Vagina (tissue), 2 donors: Measurements from ENCODE around the gene GLCE. TPM values are rescaled to one million over a fixed set of nuclear protein-coding genes. Genes with fewer than 3 reads are reported as not detected.

ENCODE experiments used
- DNase-seq, 2 donors: peaks; one replicate each; pipeline ENCODE4 v3.0.0-alpha.2; 2017; ENCODE audit errors: extremely low spot score in 2 of 2
- H3K27ac ChIP-seq: fragments of 200-600 bp; sonication (generic); one replicate; pipeline ENCODE4 v1.5.1; 2019
- H3K27me3 ChIP-seq: fragments of 200-600 bp; sonication (generic); one replicate; pipeline ENCODE4 v1.5.1; 2019
- H3K36me3 ChIP-seq, 2 donors: fragments of 200-600 bp; sonication (generic); one replicate each; pipeline ENCODE4 v1.5.1; 2017 to 2019
- H3K4me1 ChIP-seq: fragments of 200-600 bp; sonication (generic); one replicate; pipeline ENCODE4 v1.5.1; 2019
- H3K4me3 ChIP-seq, 2 donors: fragments of 200-600 bp; sonication (generic); 1 replicate in 1 of 2; 2 replicates in 1 of 2; pipeline ENCODE4 v1.5.1; 2016 to 2019
- H3K9me3 ChIP-seq: fragments of 200-600 bp; sonication (generic); one replicate; pipeline ENCODE4 v1.5.1; 2019
- CTCF ChIP-seq, 3 experiments: fragments of 450-650 bp in 2 of 3; fragments of 200-600 bp in 1 of 3; sonication (generic) in 1 of 3; IDR thresholded peaks; one replicate each; pipeline ENCODE4 v1.5.1; 2017 to 2019; ENCODE audit warnings: antibody characterized with exemption in 3 of 3, mild to moderate bottlenecking in 2 of 3, moderate library complexity in 2 of 3
- POLR2A ChIP-seq, 2 donors: fragments of 450-650 bp; IDR thresholded peaks; one replicate each; pipeline ENCODE4 v1.6.1; 2017; ENCODE audit warnings: antibody characterized with exemption in 2 of 2, mild to moderate bottlenecking in 2 of 2, moderate library complexity in 2 of 2
- POLR2AphosphoS5 ChIP-seq, 2 donors: sonication (generic); formaldehyde crosslinking; IDR thresholded peaks; one replicate each; pipeline ENCODE4 v1.9.0; 2017; ENCODE audit warnings: antibody characterized with exemption in 2 of 2, mild to moderate bottlenecking in 2 of 2, low read depth in 1 of 2; ENCODE audit not compliant: insufficient read depth in 1 of 2
- intact Hi-C: fragments of 100-400 bp; cut with DNase I; formaldehyde crosslinking; loops from one replicate; pipeline ENCODE4 v1.15.1; 2023
- total RNA-seq: library from RNA; depleted of rRNA; stranded (reverse); fragments of >200 nt; gene quantifications from one replicate; pipeline ENCODE4 v1.2.3, GENCODE V29; 2016

GLCE gene
- total RNA-seq, 1 donor from 2014 or later = 16.5 TPM

DNA sequence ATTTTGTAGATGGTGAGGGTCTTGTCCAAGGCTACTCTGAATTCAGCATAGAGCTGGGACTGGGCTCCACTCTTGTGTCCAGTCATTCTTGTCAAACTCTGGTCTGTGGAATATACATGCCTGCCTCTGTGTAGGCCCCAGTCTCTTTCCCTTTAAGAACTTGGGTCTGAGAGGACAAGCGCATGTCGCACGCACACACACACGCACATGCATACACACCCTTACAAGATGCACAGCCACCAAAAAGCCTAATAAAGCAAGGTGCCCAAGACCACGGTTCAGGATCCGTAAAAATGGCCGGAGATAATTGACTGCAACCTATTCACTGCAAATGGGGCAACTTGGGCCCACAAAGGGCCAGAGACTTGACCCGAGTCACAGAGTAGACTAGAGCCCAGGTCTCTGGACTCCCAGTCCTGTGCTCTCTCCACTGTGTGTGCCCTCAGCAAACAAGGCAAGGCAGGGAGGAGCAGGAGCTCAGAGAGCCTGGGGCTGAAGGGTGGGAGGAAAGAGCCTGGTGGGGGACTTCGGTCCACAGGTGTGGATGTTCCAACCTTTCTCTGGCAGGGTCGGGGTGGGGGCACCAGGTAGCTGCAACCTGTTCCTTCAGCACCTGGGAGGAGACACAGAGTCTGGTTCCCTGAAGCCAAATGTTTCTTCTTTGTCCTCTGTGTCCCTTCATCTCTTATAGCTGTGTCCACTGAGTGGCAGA, 137.4 kb downstream of the GLCE start:
- H3K9me3 ChIP-seq = no peaks in the 10 kb centered on the region
- no peak overlapping the region for H3K27ac ChIP-seq
- no peak overlapping the region for H3K4me3 ChIP-seq
- no peaks in the 10 kb centered on the region for H3K36me3 ChIP-seq
- H3K4me1 ChIP-seq = peaks cover 14% of the 10 kb centered on the region
- TF ChIP-seq POLR2AphosphoS5 (IDR thresholded peaks at IDR 0.05; ENCODE audit: insufficient read depth in 1 of 2, low read depth in 1 of 2) (no peak), POLR2A (IDR thresholded peaks at IDR 0.05) (no peak), CTCF (IDR thresholded peaks at IDR 0.05) (no peak)
- no peaks in the 10 kb centered on the region for H3K27me3 ChIP-seq
- no peak for DNase-seq
- intact Hi-C loops = no loop called here

GRCh38 chr15:69298354-69298696, 137.9 kb downstream of the GLCE start:
- intact Hi-C loops = no loop called here
- Histone ChIP-seq H3K4me3 (peak overlapping the region in 1 of 2 donors; percentile 49), H3K36me3 (no peaks in the 10 kb centered on the region), H3K9me3 (no peaks in the 10 kb centered on the region), H3K27me3 (no peaks in the 10 kb centered on the region), H3K4me1 (peaks cover 14% of the 10 kb centered on the region), H3K27ac (no peak overlapping the region)
- DNase-seq = no peak
- TF ChIP-seq POLR2AphosphoS5 (IDR thresholded peaks at IDR 0.05; ENCODE audit: insufficient read depth in 1 of 2, low read depth in 1 of 2) (no peak), POLR2A (IDR thresholded peaks at IDR 0.05) (no peak), CTCF (IDR thresholded peaks at IDR 0.05) (no peak)

DNA sequence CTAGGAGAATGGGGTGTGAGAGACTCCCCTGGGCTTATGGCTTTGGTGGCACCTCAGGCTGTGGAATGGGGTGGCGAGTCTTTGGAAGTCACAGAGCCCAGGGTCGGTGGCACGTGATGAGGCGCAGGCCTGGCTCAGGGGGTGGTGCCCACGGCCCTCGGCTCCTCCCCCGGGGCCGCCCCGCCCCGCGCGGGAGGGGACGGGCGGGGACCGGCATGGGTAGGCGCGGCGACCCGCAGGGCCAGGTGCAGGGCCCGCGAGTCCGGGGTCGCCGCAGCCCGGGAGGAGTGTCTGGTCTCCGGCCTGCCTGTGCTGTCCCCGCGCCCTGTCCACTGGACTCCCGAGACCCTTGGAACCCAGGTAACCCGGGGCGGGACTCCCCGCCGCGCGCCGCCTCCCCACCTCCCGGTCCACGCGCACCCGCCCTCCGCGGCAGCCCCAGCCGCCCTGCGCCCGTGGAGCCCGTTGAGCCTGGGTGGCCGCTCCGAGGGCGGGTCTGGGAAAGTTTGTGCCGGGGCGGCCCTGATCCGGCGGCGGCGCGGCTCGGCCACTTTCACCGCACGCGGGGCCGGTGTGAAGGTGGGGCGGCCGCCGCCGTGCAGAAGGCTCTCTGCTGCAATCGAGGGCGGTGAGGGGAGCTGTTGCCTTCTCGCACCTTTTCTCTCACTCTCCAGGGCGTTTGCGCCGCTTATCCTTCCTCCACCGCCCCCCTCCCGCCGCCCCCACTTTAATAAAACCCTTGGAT, 138.4 kb downstream of the GLCE start, which contains the start of gene PAQR5:
Gene PAQR5 (plus strand): TSS at position 216 of the 745 bp plus-strand sequence. CDS start 61,169 bp downstream, outside the sequence.
- Histone ChIP-seq H3K27ac (no peak within 1 kb of the TSS), H3K4me1 (peaks cover 14% of the 10 kb centered on the region), H3K27me3 (no peaks in the 10 kb centered on the region), H3K4me3 (peak within 1 kb of the TSS; percentile 49 to 53), H3K9me3 (no peaks in the 10 kb centered on the region), H3K36me3 (no peaks in the 10 kb centered on the region)
- TF ChIP-seq POLR2A (IDR thresholded peaks at IDR 0.05) (no peak), CTCF (IDR thresholded peaks at IDR 0.05) (no peak), POLR2AphosphoS5 (IDR thresholded peaks at IDR 0.05; ENCODE audit: insufficient read depth in 1 of 2, low read depth in 1 of 2) (no peak)
- no peak for DNase-seq
- intact Hi-C loops = no loop called here

- peak overlapping the region; percentile 49 to 53 for H3K4me3 ChIP-seq
- H3K27me3 ChIP-seq = no peaks in the 10 kb centered on the region
- no peak overlapping the region for H3K27ac ChIP-seq
- H3K9me3 ChIP-seq = no peaks in the 10 kb centered on the region
- intact Hi-C loops = no loop called here
- H3K4me1 ChIP-seq = peaks cover 14% of the 10 kb centered on the region
- no peak for DNase-seq
- H3K36me3 ChIP-seq = no peaks in the 10 kb centered on the region
- no peak for TF ChIP-seq POLR2A (IDR thresholded peaks at IDR 0.05)
- TF ChIP-seq POLR2AphosphoS5 (IDR thresholded peaks at IDR 0.05; ENCODE audit: insufficient read depth in 1 of 2, low read depth in 1 of 2) = no peak
- no peak for TF ChIP-seq CTCF (IDR thresholded peaks at IDR 0.05)
Observed at GRCh38 chr15:69299451-69299886, 139.0 kb downstream of the GLCE start.
